ENCODE results near the gene IL17RC. TPM values are rescaled to one million over a fixed set of nuclear protein-coding genes. Genes with fewer than 3 reads are reported as not detected.

The IL17RC gene
- total and polyA plus RNA-seq, 3 donors from 2014 or later, result 12.0 to 26.1 (median 21.0) TPM

- no peaks in the 10 kb centered on the region for H3K4me1 ChIP-seq
- H3K9me3 ChIP-seq, result no peaks in the 10 kb centered on the region
Measured at GRCh38 chr3:9942164-9942563, 25.3 kb downstream of the IL17RC start.

GRCh38 chr3:9942934-9943690 is 26.2 kb downstream of the IL17RC start:
- no peak overlapping the region for H3K27ac ChIP-seq
- TF ChIP-seq CTCF (IDR thresholded peaks at IDR 0.05) (no peak), POLR2A (IDR thresholded peaks at IDR 0.05) (no peak)
- H3K9me3 ChIP-seq, result no peaks in the 10 kb centered on the region
- peaks cover 4% of the 10 kb centered on the region for H3K4me1 ChIP-seq
- WGBS, 2 donors, result 79 to 82% methylated on average over 6 to 11 of the region's 11 CpGs
- H3K27me3 ChIP-seq, result no peaks in the 10 kb centered on the region
- intact Hi-C loops (cut with DNase I; ENCODE audit: low total_unique reads), result no loop called here
- DNase-seq, result no peak
- no peak overlapping the region for H3K4me3 ChIP-seq
- H3K36me3 ChIP-seq (ENCODE audit: low read depth, missing control alignments), result no peaks in the 10 kb centered on the region

More at GRCh38 chr3:9942164-9942563, 25.3 kb downstream of the IL17RC start:
- no peak overlapping the region for H3K4me3 ChIP-seq
- no peak for DNase-seq
- intact Hi-C loops (cut with DNase I; ENCODE audit: low total_unique reads), result no loop called here
- H3K27ac ChIP-seq, result no peak overlapping the region
- 85 to 91% methylated on average over 4 of the region's 4 CpGs for WGBS, 2 donors
- TF ChIP-seq CTCF (IDR thresholded peaks at IDR 0.05) (no peak), POLR2A (IDR thresholded peaks at IDR 0.05) (no peak)
- H3K27me3 ChIP-seq, result no peaks in the 10 kb centered on the region
- H3K36me3 ChIP-seq (ENCODE audit: low read depth, missing control alignments), result no peaks in the 10 kb centered on the region

- no peaks in the 10 kb centered on the region for H3K9me3 ChIP-seq
- TF ChIP-seq CTCF (IDR thresholded peaks at IDR 0.05), result no peak
- TF ChIP-seq POLR2A (IDR thresholded peaks at IDR 0.05), result no peak
- 85% methylated on average over 6 to 11 of the region's 11 CpGs for WGBS, 2 donors
- intact Hi-C loops (cut with DNase I; ENCODE audit: low total_unique reads), result no loop called here
- no peaks in the 10 kb centered on the region for H3K36me3 ChIP-seq (ENCODE audit: low read depth, missing control alignments)
- H3K4me1 ChIP-seq, result peaks cover 4% of the 10 kb centered on the region
- H3K27me3 ChIP-seq, result no peaks in the 10 kb centered on the region
- no peak overlapping the region for H3K4me3 ChIP-seq
- H3K27ac ChIP-seq, result no peak overlapping the region
- no peak for DNase-seq
Measured at GRCh38 chr3:9944271-9944670, 27.4 kb downstream of the IL17RC start.

GRCh38 chr3:9945358-9945757 is 28.5 kb downstream of the IL17RC start:
- H3K9me3 ChIP-seq, result no peaks in the 10 kb centered on the region
- H3K4me3 ChIP-seq, result no peak overlapping the region
- WGBS, 2 donors, result 60 to 66% methylated on average over 10 of the region's 10 CpGs
- intact Hi-C loops (cut with DNase I; ENCODE audit: low total_unique reads), result no loop called here
- H3K27me3 ChIP-seq, result no peaks in the 10 kb centered on the region
- H3K27ac ChIP-seq, result no peak overlapping the region
- no peaks in the 10 kb centered on the region for H3K36me3 ChIP-seq (ENCODE audit: low read depth, missing control alignments)
- no peak for TF ChIP-seq POLR2A (IDR thresholded peaks at IDR 0.05)
- TF ChIP-seq CTCF (IDR thresholded peaks at IDR 0.05), result no peak
- DNase-seq, result no peak
- H3K4me1 ChIP-seq, result peaks cover 4% of the 10 kb centered on the region
